ENCODE results near the gene SLC24A4.

- TF ChIP-seq EZH2 (IDR thresholded peaks at IDR 0.05; ENCODE audit: borderline replicate concordance, low read length) (no peak), CTCF (conservative IDR thresholded peaks at IDR 0.05 in 1 of 2, IDR thresholded peaks at IDR 0.05 in 1 of 2; ENCODE audit: extremely low read depth in 1 of 2, insufficient read depth in 1 of 2, low read depth in 1 of 2, low read length in 2 of 2) (no peak)
Measured at GRCh38 chr14:92531106-92531873, 208.3 kb downstream of the SLC24A4 start.
